AML-193 (cell line): Measurements from ENCODE around the gene MED12.
"Not testable (repeated sequence)": the region's sequence is repeated elsewhere in the genome, so short reads cannot be mapped to it uniquely, and the experiment has no call there.

Experiments used
- DNase-seq, 2 experiments: peaks; one replicate each; lab custom pipeline; 2025; lab: John Stamatoyannopoulos, UW

Gene MED12

GRCh38 chrX:71162981-71163380, 44.6 kb downstream of the MED12 start:
- no peak for DNase-seq

GRCh38 chrX:71164071-71164470, 45.7 kb downstream of the MED12 start:
- no peak for DNase-seq

GRCh38 chrX:71166461-71166860, 48.1 kb downstream of the MED12 start:
- DNase-seq = no peak

GRCh38 chrX:71167031-71167781, 48.8 kb downstream of the MED12 start:
- DNase-seq = no peak

GRCh38 chrX:71168134-71168533, 49.7 kb downstream of the MED12 start:
- DNase-seq = no peak

GRCh38 chrX:71169586-71169985, 51.2 kb downstream of the MED12 start:
- DNase-seq = no peak

- no peak for DNase-seq
Observed at GRCh38 chrX:71170660-71171059, 52.3 kb downstream of the MED12 start.

- peak; percentile 23 to 43 for DNase-seq
Observed at GRCh38 chrX:71171110-71171801, 52.9 kb downstream of the MED12 start.

GRCh38 chrX:71173440-71173839, 55.0 kb downstream of the MED12 start:
- no peak for DNase-seq

GRCh38 chrX:71174795-71175194, 56.4 kb downstream of the MED12 start:
- DNase-seq = no peak

- no peak for DNase-seq
Observed at GRCh38 chrX:71175531-71175930, 57.1 kb downstream of the MED12 start.

- DNase-seq = no peak
Observed at GRCh38 chrX:71177327-71177726, 58.9 kb downstream of the MED12 start.

- DNase-seq = peak; percentile 18 to 52
Observed at GRCh38 chrX:71178908-71179307, 60.5 kb downstream of the MED12 start.

- DNase-seq = not testable (repeated sequence)
Observed at GRCh38 chrX:71180579-71181265, 62.3 kb downstream of the MED12 start.

GRCh38 chrX:71181558-71181909, 63.1 kb downstream of the MED12 start:
- no peak for DNase-seq

- DNase-seq = peak; percentile 76 to 86
Observed at GRCh38 chrX:71181910-71182799, 63.8 kb downstream of the MED12 start.

- no peak for DNase-seq
Observed at GRCh38 chrX:71182871-71183270, 64.5 kb downstream of the MED12 start.

GRCh38 chrX:71183341-71183740, 64.9 kb downstream of the MED12 start:
- no peak for DNase-seq

GRCh38 chrX:71184092-71184491, 65.7 kb downstream of the MED12 start:
- DNase-seq = no peak

GRCh38 chrX:71184803-71185495, 66.6 kb downstream of the MED12 start:
- DNase-seq = no peak

- no peak for DNase-seq
Observed at GRCh38 chrX:71191248-71191647, 72.9 kb downstream of the MED12 start.
